HCT116 (cell line): ENCODE measurements around the gene ITPKB. TPM values are rescaled to one million over a fixed set of nuclear protein-coding genes. Genes with fewer than 3 reads are reported as not detected.

ENCODE experiments used
- ATAC-seq: fragments of 200-7000 bp; cut with Tn5 transposase; 2 replicates; pipeline ENCODE4 v1.9.1; 2020; ENCODE audit warnings: mild to moderate bottlenecking, moderate library complexity
- BruUV-seq: library from RNA; stranded (reverse); fragments of 400-500 nt; replicated peaks from 2 replicates; lab custom pipeline; 2021; lab: Mats Ljungman, UMichigan
- CTCF ChIA-PET: fragments of 300-600 bp; sonication (Branson Sonifier 250); formaldehyde crosslinking; loops from one replicate; lab custom pipeline; 2021; ENCODE audit warnings: antibody characterized with exemption; lab: Charles Lee
- POLR2A ChIA-PET: fragments of 300-600, 350-600 bp; sonication (Branson Sonifier 250); formaldehyde crosslinking; loops from one replicate; lab custom pipeline; 2021; ENCODE audit warnings: antibody characterized with exemption; lab: Charles Lee
- RAD21 ChIA-PET, 2 experiments: fragments of 300-600 bp; sonication (Branson Sonifier 250); formaldehyde crosslinking; loops; one replicate each; lab custom pipeline; 2023; ENCODE audit warnings: low total read pairs in 2 of 2; ENCODE audit not compliant: uncharacterized antibody in 2 of 2, unreplicated experiment in 2 of 2, low non-redundant PET in 1 of 2; lab: Charles Lee
- DNase-seq: peaks from one replicate; pipeline ENCODE4 v3.0.0-alpha.2; 2010; ENCODE audit warnings: low read depth, low spot score
- H2AFZ ChIP-seq: fragments of 200-600 bp; shearing (Covaris generic), sonication (generic); 2 replicates; pipeline ENCODE4 v1.6.1; 2017; ENCODE audit warnings: low read depth, mixed run types, mixed read lengths, antibody characterized with exemption, low read length; ENCODE audit not compliant: poor library complexity, severe bottlenecking
- H3K27ac ChIP-seq: 2 replicates; pipeline ENCODE4 v1.5.1; 2012; ENCODE audit warnings: low read depth, low read length
- H3K27me3 ChIP-seq: fragments of 200-600 bp; sonication (generic); 2 replicates; pipeline ENCODE4 v1.6.1; 2016; ENCODE audit warnings: mixed run types, low read length, mixed read lengths; ENCODE audit not compliant: insufficient read depth
- H3K36me3 ChIP-seq, 2 experiments: fragments of 200-500 bp in 1 of 2; fragments of 200-600 bp in 1 of 2; sonication (Bioruptor generic) in 1 of 2; sonication (generic) in 1 of 2; 2 replicates each; pipeline versions ENCODE4 v1.5.1 to v1.6.1; 2014 to 2016; ENCODE audit warnings: low read length in 2 of 2, inconsistent platforms in 1 of 2, mixed read lengths in 1 of 2, mixed run types in 1 of 2; ENCODE audit not compliant: insufficient read depth in 2 of 2, control insufficient read depth in 1 of 2
- H3K4me1 ChIP-seq, 2 experiments: fragments of 200-600 bp in 1 of 2; sonication (generic) in 1 of 2; 2 replicates each; pipeline versions ENCODE4 v1.5.1 to v1.6.1; 2012 to 2017; ENCODE audit warnings: low read length in 2 of 2, inconsistent platforms in 1 of 2, mild to moderate bottlenecking in 1 of 2, mixed read lengths in 1 of 2, mixed run types in 1 of 2, moderate library complexity in 1 of 2; ENCODE audit not compliant: insufficient read depth in 2 of 2, control insufficient read depth in 1 of 2
- H3K4me2 ChIP-seq: fragments of 200-600 bp; sonication (generic); 2 replicates; pipeline ENCODE4 v1.6.1; 2017; ENCODE audit warnings: mixed run types, low read length, mixed read lengths
- H3K4me3 ChIP-seq, 2 experiments: fragments of 200-600 bp in 1 of 2; sonication (generic) in 1 of 2; replicated peaks in 1 of 2; 2 replicates each; pipeline ENCODE4 v1.5.1; 2011 to 2016; ENCODE audit warnings: low read length in 2 of 2, control low read depth in 1 of 2, low read depth in 1 of 2, mild to moderate bottlenecking in 1 of 2, mixed read lengths in 1 of 2, mixed run types in 1 of 2
- H3K79me2 ChIP-seq: fragments of 200-600 bp; sonication (generic); 2 replicates; pipeline ENCODE4 v1.6.1; 2017; ENCODE audit warnings: mild to moderate bottlenecking, mixed run types, low read length, moderate library complexity, mixed read lengths; ENCODE audit not compliant: insufficient read depth
- H3K9ac ChIP-seq: fragments of 200-600 bp; sonication (generic); 2 replicates; pipeline ENCODE4 v1.6.1; 2016; ENCODE audit warnings: low read length, mixed read lengths
- H3K9me2 ChIP-seq: fragments of 200-600 bp; sonication (generic), shearing (Covaris generic); 2 replicates; pipeline ENCODE4 v1.6.1; 2017; ENCODE audit warnings: mixed run types, mild to moderate bottlenecking, moderate library complexity; ENCODE audit not compliant: insufficient read depth
- H3K9me3 ChIP-seq, 2 experiments: fragments of 200-500 bp in 1 of 2; fragments of 200-600 bp in 1 of 2; sonication (Bioruptor generic) in 1 of 2; sonication (generic) in 1 of 2; 2 replicates each; pipeline ENCODE4 v1.6.1; 2014 to 2017; ENCODE audit warnings: low read length in 2 of 2, mixed read lengths in 2 of 2, inconsistent platforms in 1 of 2, low read depth in 1 of 2, mild to moderate bottlenecking in 1 of 2, mixed run types in 1 of 2, moderate library complexity in 1 of 2; ENCODE audit not compliant: control insufficient read depth in 1 of 2, insufficient read depth in 1 of 2
- H4K20me1 ChIP-seq: fragments of 200-600 bp; sonication (generic), shearing (Covaris generic); 2 replicates; pipeline ENCODE4 v1.6.1; 2017; ENCODE audit warnings: mixed run types, mild to moderate bottlenecking, moderate library complexity; ENCODE audit not compliant: insufficient read depth
- ATF3 ChIP-seq: IDR thresholded peaks from 2 replicates; pipeline ENCODE4 v1.6.1; 2012
- CBX3 ChIP-seq: IDR thresholded peaks from 2 replicates; pipeline ENCODE4 v1.6.1; 2012; ENCODE audit warnings: low read depth
- EGR1 ChIP-seq: IDR thresholded peaks from 2 replicates; pipeline ENCODE4 v1.6.1; 2012; ENCODE audit warnings: low read depth
- ELF1 ChIP-seq: IDR thresholded peaks from 2 replicates; pipeline ENCODE4 v1.6.1; 2012; ENCODE audit warnings: low read depth, borderline replicate concordance
- EZH2 ChIP-seq: fragments of 200-600 bp; sonication (generic); IDR thresholded peaks from 2 replicates; pipeline ENCODE4 v1.6.1; 2017; ENCODE audit warnings: antibody characterized with exemption, mixed run types
- EZH2phosphoT487 ChIP-seq: fragments of 200-600 bp; IDR thresholded peaks from 2 replicates; pipeline ENCODE4 v1.6.1; 2018; ENCODE audit warnings: antibody characterized with exemption, borderline replicate concordance
- FOSL1 ChIP-seq: IDR thresholded peaks from 2 replicates; pipeline ENCODE4 v1.6.1; 2012; ENCODE audit warnings: low read depth
- JUND ChIP-seq: IDR thresholded peaks from 2 replicates; pipeline ENCODE4 v1.6.1; 2012
- MAX ChIP-seq: IDR thresholded peaks from 2 replicates; pipeline ENCODE4 v1.6.1; 2012
- POLR2A ChIP-seq: IDR thresholded peaks from 2 replicates; pipeline ENCODE4 v1.7.0; 2011; ENCODE audit warnings: borderline replicate concordance; ENCODE audit not compliant: insufficient read depth, insufficient read length; ENCODE audit errors: extremely low read depth
- POLR2AphosphoS5 ChIP-seq: IDR thresholded peaks from 2 replicates; pipeline ENCODE4 v1.6.1; 2011; ENCODE audit warnings: mild to moderate bottlenecking, low read depth, low read length, moderate library complexity
- RAD21 ChIP-seq: IDR thresholded peaks from 2 replicates; pipeline ENCODE4 v1.6.1; 2012; ENCODE audit warnings: low read depth, mild to moderate bottlenecking
- SIN3A ChIP-seq: IDR thresholded peaks from 2 replicates; pipeline ENCODE4 v1.6.1; 2012; ENCODE audit warnings: low read depth
- SP1 ChIP-seq: IDR thresholded peaks from 2 replicates; pipeline ENCODE4 v1.6.1; 2012; ENCODE audit warnings: low read depth
- SRF ChIP-seq: IDR thresholded peaks from 2 replicates; pipeline ENCODE4 v1.6.1; 2012; ENCODE audit warnings: low read depth
- TCF7L2 ChIP-seq: IDR thresholded peaks from 2 replicates; pipeline ENCODE4 v1.7.0; 2011; ENCODE audit warnings: borderline replicate concordance, inconsistent platforms; ENCODE audit not compliant: insufficient read depth, insufficient read length; ENCODE audit errors: extremely low read depth
- YY1 ChIP-seq: IDR thresholded peaks from 2 replicates; pipeline ENCODE4 v1.6.1; 2011; ENCODE audit warnings: low read length, low read depth, moderate library complexity, mild to moderate bottlenecking; ENCODE audit not compliant: insufficient replicate concordance; ENCODE audit errors: extremely low read depth
- ZFX ChIP-seq: fragments of 450-650 bp; IDR thresholded peaks from 2 replicates; pipeline ENCODE4 v1.6.1; 2017
- ZNF274 ChIP-seq: fragments of 200-500 bp; sonication (Bioruptor generic); IDR thresholded peaks from 2 replicates; pipeline ENCODE4 v1.6.1; 2014; ENCODE audit warnings: mild to moderate bottlenecking, low read depth, low read length, inconsistent platforms
- intact Hi-C: fragments of 100-400 bp; cut with micrococcal nuclease; formaldehyde crosslinking; loops from 2 replicates; pipeline ENCODE4 v1.10.0; 2022
- total RNA-seq: library from RNA; stranded (reverse); gene quantifications from one replicate; pipeline ENCODE4 v1.2.1, GENCODE V29; 2021; ENCODE audit not compliant: unreplicated experiment
- TF ChIP-seq, protein P1 (sequence below): IDR thresholded peaks from 2 replicates; pipeline ENCODE4 v1.6.1; 2012; ENCODE audit warnings: low read depth

Gene ITPKB
- total RNA-seq, 1 experiment from 2014 or later, result 4.4 TPM

DNA sequence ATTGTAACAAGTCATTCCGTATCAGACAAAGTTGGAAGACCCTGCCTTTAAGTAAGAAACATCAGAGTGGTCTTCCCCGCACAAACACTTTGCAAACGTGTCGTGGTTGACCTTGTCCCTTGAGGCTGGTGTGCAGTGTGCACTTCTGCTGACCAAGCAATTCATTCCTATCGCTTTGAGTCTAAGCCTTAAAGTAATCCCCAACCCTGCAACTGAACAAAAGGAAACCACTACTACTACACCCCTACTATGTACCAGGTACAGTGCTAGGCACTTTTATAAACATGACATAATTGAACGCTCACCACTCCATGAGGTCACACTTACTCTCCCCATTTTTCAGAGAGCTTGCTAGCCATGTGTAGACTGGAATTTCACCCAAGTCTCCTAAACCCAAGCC, 10.6 kb downstream of the ITPKB start:
- CTCF ChIA-PET, result no interaction called here
- no peak overlapping the region for H3K4me2 ChIP-seq
- TF ChIP-seq ATF3, result no peak
- no peak for TF ChIP-seq RAD21
- no peak for TF ChIP-seq EGR1
- TF ChIP-seq MAX, result no peak
- TF ChIP-seq SP1, result no peak
- TF ChIP-seq POLR2A, result no peak
- no peak for TF ChIP-seq SRF
- TF ChIP-seq EZH2phosphoT487, result no peak
- TF ChIP-seq ZNF274, result no peak
- no peak for TF ChIP-seq FOSL1
- TF ChIP-seq ZFX, result no peak
- no peak for TF ChIP-seq TCF7L2
- TF ChIP-seq CBX3, result no peak
- TF ChIP-seq ELF1, result no peak
- TF ChIP-seq EZH2, result no peak
- TF ChIP-seq JUND, result no peak
- TF ChIP-seq SIN3A, result no peak
- no peak for TF ChIP-seq POLR2AphosphoS5
- TF ChIP-seq, protein P1, sequence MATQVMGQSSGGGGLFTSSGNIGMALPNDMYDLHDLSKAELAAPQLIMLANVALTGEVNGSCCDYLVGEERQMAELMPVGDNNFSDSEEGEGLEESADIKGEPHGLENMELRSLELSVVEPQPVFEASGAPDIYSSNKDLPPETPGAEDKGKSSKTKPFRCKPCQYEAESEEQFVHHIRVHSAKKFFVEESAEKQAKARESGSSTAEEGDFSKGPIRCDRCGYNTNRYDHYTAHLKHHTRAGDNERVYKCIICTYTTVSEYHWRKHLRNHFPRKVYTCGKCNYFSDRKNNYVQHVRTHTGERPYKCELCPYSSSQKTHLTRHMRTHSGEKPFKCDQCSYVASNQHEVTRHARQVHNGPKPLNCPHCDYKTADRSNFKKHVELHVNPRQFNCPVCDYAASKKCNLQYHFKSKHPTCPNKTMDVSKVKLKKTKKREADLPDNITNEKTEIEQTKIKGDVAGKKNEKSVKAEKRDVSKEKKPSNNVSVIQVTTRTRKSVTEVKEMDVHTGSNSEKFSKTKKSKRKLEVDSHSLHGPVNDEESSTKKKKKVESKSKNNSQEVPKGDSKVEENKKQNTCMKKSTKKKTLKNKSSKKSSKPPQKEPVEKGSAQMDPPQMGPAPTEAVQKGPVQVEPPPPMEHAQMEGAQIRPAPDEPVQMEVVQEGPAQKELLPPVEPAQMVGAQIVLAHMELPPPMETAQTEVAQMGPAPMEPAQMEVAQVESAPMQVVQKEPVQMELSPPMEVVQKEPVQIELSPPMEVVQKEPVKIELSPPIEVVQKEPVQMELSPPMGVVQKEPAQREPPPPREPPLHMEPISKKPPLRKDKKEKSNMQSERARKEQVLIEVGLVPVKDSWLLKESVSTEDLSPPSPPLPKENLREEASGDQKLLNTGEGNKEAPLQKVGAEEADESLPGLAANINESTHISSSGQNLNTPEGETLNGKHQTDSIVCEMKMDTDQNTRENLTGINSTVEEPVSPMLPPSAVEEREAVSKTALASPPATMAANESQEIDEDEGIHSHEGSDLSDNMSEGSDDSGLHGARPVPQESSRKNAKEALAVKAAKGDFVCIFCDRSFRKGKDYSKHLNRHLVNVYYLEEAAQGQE, result no peak
- TF ChIP-seq YY1, result no peak
- POLR2A ChIA-PET, result no interaction called here
- no TSS peak for BruUV-seq
- no peaks in the 10 kb centered on the region for H3K36me3 ChIP-seq
- H3K4me1 ChIP-seq, result peaks cover 12 to 15% of the 10 kb centered on the region in 2 experiments
- RAD21 ChIA-PET, result interaction anchor here in 1 of 2 experiments (0.6 kb wide), 1 partner anchor 10 kb away, joined by 6 read pairs; the partner anchor contains the start of gene ITPKB
- H3K9ac ChIP-seq, result no peak overlapping the region
- no peaks in the 10 kb centered on the region for H3K27me3 ChIP-seq
- no peak overlapping the region for H2AFZ ChIP-seq
- H4K20me1 ChIP-seq, result no peaks in the 10 kb centered on the region
- no peak for DNase-seq
- H3K9me3 ChIP-seq, result no peaks in the 10 kb centered on the region
- no peaks in the 10 kb centered on the region for H3K9me2 ChIP-seq
- intact Hi-C loops, result no loop called here
- H3K4me3 ChIP-seq, result no peak overlapping the region
- H3K79me2 ChIP-seq, result no peaks in the 10 kb centered on the region
- H3K27ac ChIP-seq, result no peak overlapping the region
- no peak for ATAC-seq
